SH-SY5Y (cell line): Measurements from ENCODE around the gene PC.

ENCODE experiments used
- GATA2 ChIP-seq: IDR thresholded peaks from 2 replicates; pipeline ENCODE4 v1.6.1; 2011; ENCODE audit warnings: mild to moderate bottlenecking, low read depth, low read length
- GATA3 ChIP-seq: IDR thresholded peaks from 2 replicates; pipeline ENCODE4 v1.6.1; 2011; ENCODE audit warnings: low read depth, mild to moderate bottlenecking, low read length, moderate library complexity

PC gene

DNA sequence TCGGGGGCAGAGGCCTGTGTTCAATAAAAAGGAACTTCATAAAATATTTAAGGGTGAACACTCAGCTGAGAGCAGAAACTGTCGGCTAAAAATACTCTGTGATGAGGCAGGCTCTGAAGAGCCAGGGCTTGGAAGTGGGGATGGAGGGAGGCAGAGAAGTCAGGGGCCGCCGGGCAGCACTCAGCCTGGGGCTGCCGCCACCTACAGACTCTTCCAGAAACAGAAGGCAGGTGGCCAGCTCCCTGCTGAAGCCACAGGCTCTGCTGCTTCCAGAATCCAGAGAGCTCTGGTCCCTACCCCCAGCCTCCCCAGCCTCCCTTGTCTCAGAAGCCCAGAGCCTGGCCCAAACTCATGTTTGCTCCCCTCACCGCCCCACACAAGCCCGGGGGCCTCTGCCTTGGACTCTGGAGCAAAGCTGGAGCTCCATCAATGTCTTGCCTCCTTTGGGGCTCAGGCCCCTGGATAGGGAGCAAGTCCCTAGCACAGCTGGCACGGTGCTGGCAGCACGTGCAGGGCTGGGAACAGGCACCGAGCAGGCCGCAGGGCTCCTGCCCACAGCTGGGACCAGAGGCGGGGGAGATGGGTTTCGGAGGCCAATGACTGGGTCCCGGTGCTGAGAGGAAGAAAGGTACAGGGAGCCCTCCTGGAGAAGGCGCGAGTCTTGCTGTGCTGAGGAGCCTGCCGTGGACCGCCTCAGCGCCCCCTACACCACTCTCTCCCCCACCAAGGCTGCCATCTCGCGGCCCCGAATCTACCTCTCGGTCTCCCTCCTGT lies 93.1 kb downstream of the PC start:
- no peak for TF ChIP-seq GATA2
- no peak for TF ChIP-seq GATA3

DNA sequence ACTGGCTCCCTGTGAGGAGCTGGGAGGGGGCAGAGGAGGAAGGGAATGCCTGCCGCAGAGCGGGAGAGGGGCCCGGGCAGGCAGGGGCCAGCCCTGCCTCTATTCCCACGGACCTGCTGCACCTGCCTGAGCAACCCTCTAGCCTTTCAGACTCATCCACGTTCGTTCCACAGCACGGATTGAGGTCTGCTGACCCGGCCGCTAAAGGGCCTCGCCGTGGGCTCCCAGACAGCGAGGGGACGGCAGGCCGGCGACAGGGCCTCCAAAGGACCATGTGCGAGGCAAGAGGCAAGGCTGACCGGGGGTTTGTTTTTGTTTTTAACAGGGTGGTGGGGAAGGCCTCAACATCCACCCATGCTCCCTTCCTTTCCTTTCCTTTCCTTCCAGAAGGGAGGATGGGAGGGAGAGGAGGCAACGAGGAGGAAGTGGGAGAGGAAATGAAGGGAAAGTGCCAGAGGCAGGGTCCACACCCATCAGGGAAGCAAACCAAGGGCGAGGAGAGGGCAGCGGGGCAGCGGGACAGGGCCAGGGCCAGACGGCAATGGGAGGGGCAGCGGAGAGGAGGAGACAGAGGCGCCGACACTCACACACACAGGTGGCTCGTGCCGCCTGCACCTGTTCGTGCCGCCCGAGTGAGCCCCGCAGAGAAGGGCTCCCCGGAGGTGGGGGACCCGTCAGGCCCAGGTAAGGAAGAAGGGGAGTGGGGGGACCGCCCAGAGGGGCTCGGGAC lies 93.8 kb downstream of the PC start:
- TF ChIP-seq GATA2 (no peak), GATA3 (no peak)

DNA sequence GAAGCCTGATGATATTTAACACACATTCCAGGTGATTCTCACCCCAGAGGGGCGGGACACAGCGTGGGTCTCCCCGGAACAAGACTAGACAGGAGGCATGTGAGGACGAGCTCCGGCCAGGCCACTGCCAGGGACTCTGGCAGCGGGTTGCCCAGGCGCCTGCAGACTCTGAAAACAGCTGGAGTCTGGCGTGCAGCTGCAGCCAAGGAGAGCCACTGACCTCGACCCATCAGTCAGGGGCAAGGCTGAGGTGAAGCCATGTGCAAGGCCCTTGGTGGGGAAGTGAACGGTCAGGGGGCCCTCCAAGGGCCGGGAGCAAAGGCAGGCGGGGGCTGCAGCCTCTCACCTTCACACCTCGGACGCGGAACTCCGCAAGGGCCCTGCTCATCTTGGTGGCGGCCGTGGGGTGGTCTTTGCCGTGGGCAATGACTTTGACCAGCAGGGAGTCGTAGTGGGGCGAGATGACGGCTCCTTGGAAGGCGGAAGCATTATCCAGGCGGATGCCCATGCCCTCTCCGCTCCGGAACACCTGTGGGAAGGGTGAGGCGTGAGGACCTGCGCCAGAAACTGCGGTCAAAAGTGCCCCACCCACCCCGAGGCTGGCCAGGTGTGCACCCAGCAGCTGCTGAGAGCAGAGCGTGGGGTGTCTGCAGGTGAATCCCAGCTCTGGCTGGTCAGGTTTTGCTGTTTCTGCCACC lies 94.6 kb downstream of the PC start:
- TF ChIP-seq GATA2: no peak
- no peak for TF ChIP-seq GATA3

DNA sequence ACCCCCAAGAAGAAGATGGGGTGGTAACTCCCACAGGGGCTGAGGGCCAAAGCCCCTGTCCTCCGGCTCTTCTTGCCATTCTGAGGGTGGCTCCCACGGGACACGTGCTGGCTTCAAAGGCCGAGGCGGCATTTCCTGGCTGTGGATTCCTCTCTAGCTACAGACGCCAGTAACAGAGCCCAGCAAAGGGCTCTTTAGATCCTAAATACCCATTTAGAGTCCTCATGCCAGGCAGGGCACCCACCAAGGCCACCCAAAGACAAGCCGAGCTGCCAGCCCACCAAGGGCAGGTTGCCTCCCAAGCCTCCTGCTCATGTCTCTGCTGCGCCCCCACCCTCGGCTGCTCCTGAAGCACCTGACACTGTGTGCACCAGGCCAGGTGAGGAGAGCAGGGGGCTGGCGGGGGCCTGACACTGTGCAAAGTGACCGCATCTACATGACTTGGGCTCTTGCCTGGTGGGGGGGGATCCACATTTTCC lies 95.6 kb downstream of the PC start:
- TF ChIP-seq GATA2: no peak
- TF ChIP-seq GATA3: no peak

DNA sequence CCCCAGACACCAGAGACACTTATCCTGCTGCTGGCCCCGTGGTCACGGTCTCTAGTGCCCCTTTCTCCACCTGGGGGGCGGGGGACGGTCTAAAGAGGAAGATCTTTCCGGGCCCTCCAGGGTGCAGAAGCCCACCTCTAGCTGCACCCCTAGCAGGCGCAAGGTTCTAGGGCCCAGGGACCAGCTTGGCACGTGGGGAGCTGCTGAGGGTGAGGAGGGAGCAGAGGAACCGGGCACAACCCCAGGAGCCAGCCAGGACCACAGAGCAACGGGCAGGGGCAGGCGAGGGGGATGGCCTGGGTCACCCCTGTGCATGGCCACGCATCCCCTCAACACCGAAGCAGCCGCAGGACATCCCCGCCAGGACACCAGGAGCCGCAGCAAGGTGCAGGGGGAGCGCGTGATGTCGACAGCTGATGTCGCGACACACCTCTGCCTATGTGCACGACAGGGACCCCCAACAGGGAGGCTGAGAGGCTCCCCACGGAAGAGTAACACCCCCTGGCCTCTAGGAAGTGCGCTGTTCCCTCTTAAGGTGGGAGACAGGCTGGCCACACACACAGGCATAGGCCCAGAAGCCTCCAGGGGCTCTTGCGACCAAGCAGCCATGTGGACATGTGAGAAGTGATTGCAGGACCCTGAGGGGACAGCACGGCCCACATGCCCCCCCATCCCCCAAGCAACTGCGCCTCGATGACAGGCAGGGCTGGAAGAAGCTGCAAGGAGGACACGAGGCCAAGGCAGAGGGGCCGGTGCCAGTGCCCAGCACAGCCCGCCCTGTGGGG lies 96.2 kb downstream of the PC start:
- no peak for TF ChIP-seq GATA3
- TF ChIP-seq GATA2: no peak

- TF ChIP-seq GATA2: no peak
- no peak for TF ChIP-seq GATA3
These were observed 97.0 kb downstream of the PC start for GRCh38 chr11:66861038-66861773.

DNA sequence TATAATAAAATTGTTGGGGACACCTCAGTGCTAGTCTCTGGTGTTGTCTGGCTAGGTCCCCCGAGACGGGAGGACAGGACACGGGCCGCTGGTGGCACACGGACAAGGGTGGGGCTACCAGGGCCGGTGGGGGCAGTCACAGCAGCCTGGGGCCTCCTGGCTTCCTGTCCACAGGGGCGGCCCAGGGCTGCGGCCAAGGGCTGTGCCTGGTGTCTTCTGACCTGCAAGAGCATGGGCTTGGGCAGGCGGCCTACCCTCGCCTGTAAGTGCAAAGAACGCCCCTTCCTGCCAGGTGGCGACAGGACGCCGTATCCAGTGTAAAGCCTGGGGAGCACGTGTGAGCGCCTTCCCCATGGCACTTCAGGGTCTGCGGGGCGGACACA lies 97.7 kb downstream of the PC start:
- no peak for TF ChIP-seq GATA2

GRCh38 chr11:66859686-66860448 lies 98.3 kb downstream of the PC start:
- TF ChIP-seq GATA3: no peak
- TF ChIP-seq GATA2: no peak

- TF ChIP-seq GATA2 (no peak), GATA3 (no peak)
These were observed 99.1 kb downstream of the PC start for GRCh38 chr11:66858939-66859685.

GRCh38 chr11:66858186-66858938 lies 99.8 kb downstream of the PC start:
- TF ChIP-seq GATA3: no peak
- no peak for TF ChIP-seq GATA2

DNA sequence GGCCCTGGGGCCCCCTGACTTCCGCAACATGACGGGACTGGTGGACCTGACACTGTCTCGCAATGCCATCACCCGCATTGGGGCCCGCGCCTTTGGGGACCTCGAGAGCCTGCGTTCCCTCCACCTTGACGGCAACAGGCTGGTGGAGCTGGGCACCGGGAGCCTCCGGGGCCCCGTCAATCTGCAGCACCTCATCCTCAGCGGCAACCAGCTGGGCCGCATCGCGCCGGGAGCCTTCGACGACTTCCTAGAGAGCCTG lies 100.3 kb downstream of the PC start:
- TF ChIP-seq GATA3 (no peak), GATA2 (no peak)

GRCh38 chr11:66857234-66857926 lies 100.8 kb downstream of the PC start:
- TF ChIP-seq GATA3 (no peak), GATA2 (no peak)
